Fibroblast of villous mesenchyme (primary cell): ENCODE measurements around the gene RNF152. TPM values are rescaled to one million over a fixed set of nuclear protein-coding genes. Genes with fewer than 3 reads are reported as not detected.

Experiments used
- DNase-seq: peaks from one replicate; pipeline ENCODE4 v3.0.0-alpha.2; 2010; ENCODE audit warnings: low read depth
- H3K4me3 ChIP-seq: 2 replicates; pipeline ENCODE4 v1.5.1; 2011; ENCODE audit warnings: low read depth, mild to moderate bottlenecking, low read length
- total RNA-seq: library from RNA; depleted of rRNA; stranded (reverse); fragments of >200 nt; gene quantifications from 2 replicates; pipeline ENCODE4 v1.2.3, GENCODE V29; 2012
- TF ChIP-seq, protein P1 (sequence below): IDR thresholded peaks from 2 replicates; pipeline ENCODE4 v1.5.1; 2012; ENCODE audit warnings: low read depth, mild to moderate bottlenecking, low read length; ENCODE audit not compliant: insufficient read depth

The RNF152 gene, protein sequence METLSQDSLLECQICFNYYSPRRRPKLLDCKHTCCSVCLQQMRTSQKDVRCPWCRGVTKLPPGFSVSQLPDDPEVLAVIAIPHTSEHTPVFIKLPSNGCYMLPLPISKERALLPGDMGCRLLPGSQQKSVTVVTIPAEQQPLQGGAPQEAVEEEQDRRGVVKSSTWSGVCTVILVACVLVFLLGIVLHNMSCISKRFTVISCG
- total RNA-seq: 11.7 and 17.4 TPM in 2 replicates

DNA sequence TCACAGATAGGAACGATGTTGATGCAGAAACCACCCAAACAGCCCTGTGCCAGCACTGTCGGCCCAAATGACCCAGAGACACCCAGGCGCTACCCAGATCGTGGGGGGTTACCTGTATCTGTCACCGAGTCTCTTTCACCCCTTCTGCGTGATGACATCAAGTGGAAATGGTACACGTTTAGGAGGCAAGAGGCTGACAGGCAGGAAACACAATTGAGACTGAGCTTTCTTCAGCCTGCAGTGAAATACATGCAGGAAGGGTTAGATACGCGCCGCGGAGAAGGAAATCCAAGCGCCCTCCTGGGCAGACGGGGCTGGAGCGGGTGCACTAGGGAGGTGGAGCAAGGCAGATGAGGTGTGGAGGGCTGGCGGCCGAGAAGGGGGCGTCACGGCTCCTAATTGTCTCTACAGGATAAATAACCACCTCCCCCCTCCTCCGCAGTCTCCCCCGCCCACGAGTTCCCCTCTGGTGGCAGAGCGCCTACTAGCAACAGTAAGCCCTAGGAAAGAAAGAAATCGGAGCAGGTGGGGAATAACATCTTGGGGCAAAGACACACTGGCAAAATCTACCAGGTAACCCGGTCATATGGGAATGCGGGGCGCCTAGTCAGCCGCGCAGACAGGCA lies at the start of gene RNF152:
Gene RNF152, minus strand, starts transcription at position 325 of the 626 bp plus-strand sequence. CDS start 76,544 bp downstream, outside the sequence.
- DNase-seq: peak; percentile 36
- TF ChIP-seq, protein P1, sequence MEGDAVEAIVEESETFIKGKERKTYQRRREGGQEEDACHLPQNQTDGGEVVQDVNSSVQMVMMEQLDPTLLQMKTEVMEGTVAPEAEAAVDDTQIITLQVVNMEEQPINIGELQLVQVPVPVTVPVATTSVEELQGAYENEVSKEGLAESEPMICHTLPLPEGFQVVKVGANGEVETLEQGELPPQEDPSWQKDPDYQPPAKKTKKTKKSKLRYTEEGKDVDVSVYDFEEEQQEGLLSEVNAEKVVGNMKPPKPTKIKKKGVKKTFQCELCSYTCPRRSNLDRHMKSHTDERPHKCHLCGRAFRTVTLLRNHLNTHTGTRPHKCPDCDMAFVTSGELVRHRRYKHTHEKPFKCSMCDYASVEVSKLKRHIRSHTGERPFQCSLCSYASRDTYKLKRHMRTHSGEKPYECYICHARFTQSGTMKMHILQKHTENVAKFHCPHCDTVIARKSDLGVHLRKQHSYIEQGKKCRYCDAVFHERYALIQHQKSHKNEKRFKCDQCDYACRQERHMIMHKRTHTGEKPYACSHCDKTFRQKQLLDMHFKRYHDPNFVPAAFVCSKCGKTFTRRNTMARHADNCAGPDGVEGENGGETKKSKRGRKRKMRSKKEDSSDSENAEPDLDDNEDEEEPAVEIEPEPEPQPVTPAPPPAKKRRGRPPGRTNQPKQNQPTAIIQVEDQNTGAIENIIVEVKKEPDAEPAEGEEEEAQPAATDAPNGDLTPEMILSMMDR: peak; percentile 10
- H3K4me3 ChIP-seq: peak within 1 kb of the TSS; percentile 82

DNA sequence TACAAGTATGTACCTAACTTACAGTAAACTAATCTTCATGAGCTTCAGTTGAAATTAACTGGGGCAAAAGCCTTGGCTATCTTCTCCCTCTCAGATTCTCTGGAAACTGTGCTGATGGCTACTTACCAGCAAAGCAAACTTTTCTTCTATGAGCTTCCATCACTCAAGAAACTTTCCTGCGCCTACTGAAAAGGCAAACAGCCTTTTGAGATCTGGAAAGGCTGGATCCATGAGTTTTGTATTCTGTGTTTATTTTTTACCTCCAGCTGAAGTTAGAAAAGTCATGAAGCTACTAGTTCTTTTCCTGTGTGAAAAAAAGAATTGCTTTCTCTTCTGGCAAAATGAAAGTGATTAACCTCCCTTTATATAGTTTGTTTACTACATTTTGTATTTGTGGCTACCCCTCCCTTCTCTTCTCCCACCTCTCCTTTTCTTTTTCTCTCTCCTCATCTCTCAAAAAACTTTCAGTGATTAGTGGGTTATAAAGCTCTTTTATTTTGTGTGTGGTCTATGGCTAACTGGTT lies 49.2 kb upstream of the RNF152 start:
- no peak for DNase-seq
- H3K4me3 ChIP-seq: no peak overlapping the region
- TF ChIP-seq, protein P1: no peak

DNA sequence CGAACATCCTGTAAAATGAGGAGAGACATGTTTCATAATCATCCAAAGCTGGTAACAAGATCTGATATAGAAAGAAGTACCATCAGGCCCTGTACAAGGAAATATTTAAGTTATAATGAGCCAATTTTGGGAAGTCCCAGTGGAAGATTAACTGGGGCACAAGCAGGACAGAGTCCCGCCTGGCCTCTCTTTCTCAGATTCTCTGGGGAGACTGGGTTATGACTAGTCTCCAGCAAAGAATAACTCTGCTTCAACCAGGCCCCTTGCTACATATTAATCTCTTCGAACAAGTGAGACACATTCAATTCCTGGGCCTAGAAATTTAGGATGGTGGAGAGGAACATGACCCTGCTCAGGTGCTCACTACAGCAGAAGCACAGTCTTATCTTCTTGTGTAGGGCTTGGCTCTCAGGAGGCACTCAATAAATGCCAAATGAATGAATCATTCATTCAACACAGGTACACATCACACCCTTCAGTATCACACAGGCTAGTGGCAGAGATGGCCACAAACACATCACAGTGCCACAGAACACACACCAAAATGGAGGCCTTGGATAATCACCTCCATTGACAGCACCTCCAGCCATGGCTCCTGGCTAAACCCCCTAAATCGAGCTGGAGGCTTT lies 46.4 kb upstream of the RNF152 start:
- TF ChIP-seq, protein P1: no peak
- no peak for DNase-seq
- no peak overlapping the region for H3K4me3 ChIP-seq

DNA sequence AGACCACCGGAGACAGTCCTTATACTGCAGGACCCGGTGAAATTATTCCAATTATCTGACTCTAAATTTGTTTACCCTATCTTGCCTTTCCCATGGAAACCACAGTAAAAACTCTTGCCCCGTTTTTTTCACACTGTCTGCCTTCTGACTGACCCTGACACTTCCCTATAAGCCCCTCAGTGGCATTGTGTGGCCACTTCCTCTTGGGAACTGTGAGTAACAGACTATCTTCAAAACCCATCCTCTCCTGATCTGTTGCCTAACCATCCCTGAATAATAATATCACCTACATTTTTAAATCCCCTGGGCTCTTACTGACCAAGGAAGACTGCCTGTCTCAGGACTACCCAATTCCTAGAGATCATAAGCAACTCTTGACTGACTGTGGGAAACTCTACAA lies 42.6 kb upstream of the RNF152 start:
- no peak overlapping the region for H3K4me3 ChIP-seq
- DNase-seq: no peak
- TF ChIP-seq, protein P1: no peak

DNA sequence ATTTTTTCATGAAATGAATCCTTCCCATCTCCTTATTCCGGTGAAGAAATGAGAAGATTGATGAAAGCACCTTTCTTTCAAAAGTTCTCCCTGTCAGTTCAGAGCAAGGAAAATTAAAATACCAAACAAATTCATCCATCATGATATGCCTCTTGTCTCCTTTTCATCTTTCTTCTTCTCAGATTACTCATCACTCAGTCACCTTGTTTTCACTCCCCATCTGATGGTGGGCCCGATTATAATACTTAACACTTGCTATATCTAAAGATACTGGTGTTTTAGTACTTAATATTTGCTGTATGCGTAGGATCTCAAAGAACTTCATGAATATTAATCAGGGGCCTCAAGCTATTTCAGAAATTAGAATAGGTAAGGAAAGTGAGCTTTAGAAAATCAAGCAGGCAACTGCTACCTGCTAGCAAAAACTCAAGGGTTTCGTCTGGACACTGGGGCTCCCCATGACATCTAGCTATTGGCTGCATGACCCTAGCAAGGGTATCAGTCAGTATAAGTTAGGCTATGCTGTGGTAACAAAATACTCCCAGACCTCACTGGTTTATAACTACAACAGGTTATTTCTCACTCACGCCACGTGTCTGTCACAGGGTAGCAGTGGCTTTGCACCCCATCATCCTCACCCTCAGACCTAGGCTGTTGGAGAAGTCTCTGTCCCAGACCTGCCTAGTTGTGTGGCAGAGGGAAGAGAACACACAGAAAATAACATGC lies 39.0 kb upstream of the RNF152 start:
- TF ChIP-seq, protein P1: no peak
- no peak for DNase-seq

DNA sequence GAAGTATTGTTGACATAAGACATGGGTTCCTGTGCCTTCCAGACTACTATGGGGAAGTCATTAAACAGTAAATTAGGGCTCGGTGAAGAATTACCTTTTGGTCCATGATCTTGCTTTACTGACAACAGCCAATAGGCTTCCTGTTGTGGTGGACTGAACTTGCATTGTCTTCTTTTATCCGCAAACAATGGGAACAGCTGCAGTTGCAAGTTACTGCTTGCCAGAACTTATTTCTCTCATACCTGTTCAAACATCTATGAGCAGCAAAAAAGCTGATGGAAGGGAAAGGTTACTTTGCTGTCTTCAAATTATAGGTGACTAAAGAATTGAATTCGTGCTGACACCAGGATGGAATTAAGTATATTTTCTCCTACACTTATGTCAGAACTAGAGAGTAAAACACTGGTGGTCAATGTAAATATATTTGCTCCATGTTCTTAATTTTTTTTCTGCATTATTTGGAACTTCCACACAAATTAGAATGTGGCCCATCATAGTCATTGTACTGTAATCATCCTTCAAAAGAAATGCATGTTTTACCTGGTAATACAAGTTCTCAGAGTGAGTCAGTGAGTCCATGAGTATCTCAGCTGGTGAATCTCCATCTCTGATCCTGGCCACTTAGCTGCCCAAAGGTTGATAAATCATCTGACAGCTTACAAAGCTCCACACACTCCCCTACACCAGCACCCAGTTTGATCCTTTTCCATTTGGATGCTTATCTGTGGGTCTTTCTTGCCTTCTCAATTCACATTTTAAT lies 37.3 kb upstream of the RNF152 start:
- H3K4me3 ChIP-seq: no peak overlapping the region
- TF ChIP-seq, protein P1: no peak
- no peak for DNase-seq

More for the DNA sequence above, 39.0 kb upstream of the RNF152 start:
- H3K4me3 ChIP-seq: no peak overlapping the region
